Gastrocnemius medialis (tissue), 4 donors: ENCODE data around the gene APBB2. TPM values are rescaled to one million over a fixed set of nuclear protein-coding genes. Genes with fewer than 3 reads are reported as not detected.
A peak's percentile ranks its signal among the peaks of the same experiment; 100 is the strongest.

Experiments
- ATAC-seq, 2 donors: fragments of 150-250 bp; one replicate each; pipeline ENCODE4 v1.9.1; 2016
- DNase-seq, 2 donors: peaks; one replicate each; pipeline ENCODE4 v3.0.0-alpha.2; 2019
- H3K27ac ChIP-seq, 4 donors: fragments of 200-600 bp; sonication (generic); 1 replicate in 1 of 4; 2 replicates in 3 of 4; pipeline ENCODE4 v1.5.1; 2016 to 2018; ENCODE audit warnings: mild to moderate bottlenecking in 2 of 4, moderate library complexity in 1 of 4
- H3K27me3 ChIP-seq, 3 donors: fragments of 200-600 bp; sonication (generic) in 2 of 3; 1 replicate in 1 of 3; 2 replicates in 2 of 3; pipeline versions ENCODE4 v1.5.1 to v1.6.0; 2016 to 2019; ENCODE audit warnings: mild to moderate bottlenecking in 1 of 3, moderate library complexity in 1 of 3
- H3K36me3 ChIP-seq, 2 donors: fragments of 200-600 bp; sonication (generic) in 1 of 2; one replicate each; pipeline ENCODE4 v1.5.1; 2017 to 2018
- H3K4me1 ChIP-seq, 2 donors: fragments of 200-600 bp; sonication (generic) in 1 of 2; one replicate each; pipeline ENCODE4 v1.5.1; 2016 to 2017; ENCODE audit warnings: mild to moderate bottlenecking in 2 of 2
- H3K4me3 ChIP-seq, 4 donors: fragments of 200-600 bp; sonication (generic) in 3 of 4; 1 replicate in 1 of 4; 2 replicates in 3 of 4; pipeline ENCODE4 v1.5.1; 2016 to 2019; ENCODE audit warnings: mild to moderate bottlenecking in 2 of 4
- H3K9me3 ChIP-seq, 3 donors: fragments of 200-600 bp; sonication (generic) in 2 of 3; 1 replicate in 1 of 3; 2 replicates in 2 of 3; pipeline ENCODE4 v1.5.1; 2016 to 2019
- POLR2A ChIP-seq, 2 donors: fragments of 450-650 bp; IDR thresholded peaks; one replicate each; pipeline ENCODE4 v1.6.1; 2017; ENCODE audit warnings: antibody characterized with exemption in 2 of 2, mild to moderate bottlenecking in 2 of 2, moderate library complexity in 2 of 2
- in situ Hi-C, 4 donors: fragments of 200-750 bp; cut with MboI; loops; one replicate each; pipeline versions ENCODE4 v1.15.0 to v1.8.0; 2017; ENCODE audit warnings: low sequenced_read_pairs in 4 of 4
- intact Hi-C: fragments of 100-400 bp; cut with DNase I; formaldehyde crosslinking; loops from one replicate; pipeline ENCODE4 v1.15.1; 2023; ENCODE audit warnings: low total_unique reads
- total RNA-seq, 4 donors: library from RNA; depleted of rRNA; stranded (reverse); fragments of >200 nt; gene quantifications; one replicate each; pipeline versions ENCODE4 v1.1.0 to v1.2.3, GENCODE V29; 2016
- TF ChIP-seq, protein P1 (sequence below), 5 experiments: fragments of 450-650 bp in 3 of 5; fragments of 200-600 bp in 2 of 5; sonication (generic) in 2 of 5; IDR thresholded peaks in 4 of 5; conservative IDR thresholded peaks in 1 of 5; 1 replicate in 4 of 5; 2 replicates in 1 of 5; pipeline ENCODE4 v1.5.1; 2016 to 2019; ENCODE audit warnings: antibody characterized with exemption in 5 of 5, mild to moderate bottlenecking in 3 of 5, moderate library complexity in 3 of 5

The APBB2 gene
- total RNA-seq, 4 donors from 2014 or later = 14.3 to 20.5 (median 14.5) TPM

GRCh38 chr4:40992472-40993295 lies 221.7 kb downstream of the APBB2 start:
- H3K4me3 ChIP-seq = no peak overlapping the region
- H3K36me3 ChIP-seq = no peaks in the 10 kb centered on the region
- H3K27ac ChIP-seq = no peak overlapping the region
- ATAC-seq (no peak), DNase-seq (no peak)
- TF ChIP-seq, protein P1, sequence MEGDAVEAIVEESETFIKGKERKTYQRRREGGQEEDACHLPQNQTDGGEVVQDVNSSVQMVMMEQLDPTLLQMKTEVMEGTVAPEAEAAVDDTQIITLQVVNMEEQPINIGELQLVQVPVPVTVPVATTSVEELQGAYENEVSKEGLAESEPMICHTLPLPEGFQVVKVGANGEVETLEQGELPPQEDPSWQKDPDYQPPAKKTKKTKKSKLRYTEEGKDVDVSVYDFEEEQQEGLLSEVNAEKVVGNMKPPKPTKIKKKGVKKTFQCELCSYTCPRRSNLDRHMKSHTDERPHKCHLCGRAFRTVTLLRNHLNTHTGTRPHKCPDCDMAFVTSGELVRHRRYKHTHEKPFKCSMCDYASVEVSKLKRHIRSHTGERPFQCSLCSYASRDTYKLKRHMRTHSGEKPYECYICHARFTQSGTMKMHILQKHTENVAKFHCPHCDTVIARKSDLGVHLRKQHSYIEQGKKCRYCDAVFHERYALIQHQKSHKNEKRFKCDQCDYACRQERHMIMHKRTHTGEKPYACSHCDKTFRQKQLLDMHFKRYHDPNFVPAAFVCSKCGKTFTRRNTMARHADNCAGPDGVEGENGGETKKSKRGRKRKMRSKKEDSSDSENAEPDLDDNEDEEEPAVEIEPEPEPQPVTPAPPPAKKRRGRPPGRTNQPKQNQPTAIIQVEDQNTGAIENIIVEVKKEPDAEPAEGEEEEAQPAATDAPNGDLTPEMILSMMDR (IDR thresholded peaks at IDR 0.05 in 4 of 5, conservative IDR thresholded peaks at IDR 0.05 in 1 of 5) = no peak
- no peak for TF ChIP-seq POLR2A (IDR thresholded peaks at IDR 0.05)
- H3K4me1 ChIP-seq = no peaks in the 10 kb centered on the region
- H3K9me3 ChIP-seq = no peaks in the 10 kb centered on the region
- intact Hi-C loops = no loop called here
- in situ Hi-C loops = no loop called here
- no peaks in the 10 kb centered on the region for H3K27me3 ChIP-seq

- in situ Hi-C loops = no loop called here
- no peak for ATAC-seq
These were observed 222.4 kb downstream of the APBB2 start for GRCh38 chr4:40991908-40992307.

GRCh38 chr4:40990899-40991265 lies 223.5 kb downstream of the APBB2 start:
- no peaks in the 10 kb centered on the region for H3K4me1 ChIP-seq
- TF ChIP-seq, protein P1 (IDR thresholded peaks at IDR 0.05 in 4 of 5, conservative IDR thresholded peaks at IDR 0.05 in 1 of 5) = no peak
- no peak for TF ChIP-seq POLR2A (IDR thresholded peaks at IDR 0.05)
- DNase-seq (no peak), ATAC-seq (no peak)
- intact Hi-C loops = no loop called here
- H3K27me3 ChIP-seq = no peaks in the 10 kb centered on the region
- H3K36me3 ChIP-seq = no peaks in the 10 kb centered on the region
- no peak overlapping the region for H3K4me3 ChIP-seq
- no peaks in the 10 kb centered on the region for H3K9me3 ChIP-seq
- H3K27ac ChIP-seq = no peak overlapping the region
- in situ Hi-C loops = no loop called here

More at GRCh38 chr4:40991908-40992307, 222.4 kb downstream of the APBB2 start:
- DNase-seq = no peak
- no peak for TF ChIP-seq POLR2A (IDR thresholded peaks at IDR 0.05)
- TF ChIP-seq, protein P1 (IDR thresholded peaks at IDR 0.05 in 4 of 5, conservative IDR thresholded peaks at IDR 0.05 in 1 of 5) = no peak
- no peaks in the 10 kb centered on the region for H3K36me3 ChIP-seq
- no peaks in the 10 kb centered on the region for H3K9me3 ChIP-seq
- H3K4me1 ChIP-seq = no peaks in the 10 kb centered on the region
- intact Hi-C loops = no loop called here
- H3K4me3 ChIP-seq = no peak overlapping the region
- no peaks in the 10 kb centered on the region for H3K27me3 ChIP-seq
- H3K27ac ChIP-seq = no peak overlapping the region

DNA sequence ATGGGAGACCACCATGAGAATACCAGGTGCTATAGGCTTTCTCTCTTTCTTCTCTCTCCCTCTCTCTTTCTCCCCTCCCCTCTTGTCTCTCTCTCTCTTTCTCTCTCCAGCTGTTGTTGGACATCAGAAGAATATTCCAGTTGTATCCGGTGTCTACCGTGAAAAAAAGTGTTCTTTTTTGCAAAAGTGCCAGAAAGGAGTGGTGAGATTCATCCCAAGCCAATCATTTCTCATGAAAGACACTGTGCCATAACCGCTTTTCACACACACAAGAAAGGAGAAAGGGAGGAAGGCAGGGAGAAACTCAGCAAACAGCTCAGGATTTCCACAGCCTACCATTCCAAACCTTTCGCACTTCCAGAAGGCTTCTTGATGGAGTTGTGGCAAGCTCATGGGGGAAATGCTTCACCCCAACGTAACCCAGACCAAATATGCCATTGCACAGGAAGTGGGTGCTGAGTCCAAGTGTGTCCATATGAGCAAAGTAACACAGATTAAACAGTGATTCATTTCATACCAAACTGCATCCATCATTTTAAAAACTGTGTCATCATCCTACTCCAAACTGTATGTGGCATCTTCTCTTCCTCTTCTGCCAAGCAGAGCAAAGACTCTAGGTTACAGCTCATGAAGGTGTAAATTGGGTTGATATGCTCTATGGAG lies 224.0 kb downstream of the APBB2 start:
- intact Hi-C loops (no loop called here), in situ Hi-C loops (no loop called here)
- Histone ChIP-seq H3K36me3 (no peaks in the 10 kb centered on the region), H3K9me3 (no peaks in the 10 kb centered on the region), H3K4me3 (no peak overlapping the region), H3K27me3 (no peaks in the 10 kb centered on the region), H3K27ac (no peak overlapping the region), H3K4me1 (no peaks in the 10 kb centered on the region)
- DNase-seq = no peak
- TF ChIP-seq, protein P1 (IDR thresholded peaks at IDR 0.05 in 4 of 5, conservative IDR thresholded peaks at IDR 0.05 in 1 of 5) = no peak
- TF ChIP-seq POLR2A (IDR thresholded peaks at IDR 0.05) = no peak
- ATAC-seq = peak in 1 of 2 donors; percentile 58
